Breast epithelium (tissue), 4 donors: ENCODE results near the gene ANKRD55. TPM values are rescaled to one million over a fixed set of nuclear protein-coding genes. Genes with fewer than 3 reads are reported as not detected.
"Not testable (repeated sequence)": the region's sequence is repeated elsewhere in the genome, so short reads cannot be mapped to it uniquely, and the experiment has no call there.

Experiments used
- DNase-seq, 2 donors: peaks; one replicate each; pipeline ENCODE4 v3.0.0-alpha.2; 2019; ENCODE audit warnings: low spot score in 2 of 2
- H3K27ac ChIP-seq, 2 donors: fragments of 200-600 bp; sonication (generic) in 1 of 2; one replicate each; pipeline ENCODE4 v1.5.1; 2016 to 2019; ENCODE audit warnings: mild to moderate bottlenecking in 1 of 2
- H3K27me3 ChIP-seq, 2 donors: fragments of 200-600 bp; sonication (generic) in 1 of 2; one replicate each; pipeline versions ENCODE4 v1.5.1 to v1.6.0; 2017 to 2019; ENCODE audit warnings: control low read depth in 1 of 2, mild to moderate bottlenecking in 1 of 2
- H3K36me3 ChIP-seq: fragments of 200-600 bp; one replicate; pipeline ENCODE4 v1.5.1; 2019
- H3K4me1 ChIP-seq, 2 donors: fragments of 200-600 bp; sonication (generic); one replicate each; pipeline ENCODE4 v1.5.1; 2016 to 2019; ENCODE audit warnings: control low read depth in 1 of 2
- H3K4me3 ChIP-seq, 3 donors: fragments of 200-600 bp; sonication (generic); 1 replicate in 2 of 3; 2 replicates in 1 of 3; pipeline ENCODE4 v1.5.1; 2016 to 2019; ENCODE audit warnings: mild to moderate bottlenecking in 3 of 3, moderate library complexity in 2 of 3
- H3K9me3 ChIP-seq, 2 donors: fragments of 200-600 bp; sonication (generic) in 1 of 2; one replicate each; pipeline ENCODE4 v1.5.1; 2016 to 2019; ENCODE audit warnings: control low read depth in 1 of 2
- POLR2A ChIP-seq: fragments of 450-650 bp; IDR thresholded peaks from one replicate; pipeline ENCODE4 v1.6.1; 2016; ENCODE audit warnings: antibody characterized with exemption, mild to moderate bottlenecking, moderate library complexity
- POLR2AphosphoS5 ChIP-seq, 3 donors: sonication (generic); formaldehyde crosslinking; IDR thresholded peaks; one replicate each; pipeline ENCODE4 v1.6.1; 2017; ENCODE audit warnings: antibody characterized with exemption in 3 of 3
- intact Hi-C: fragments of 100-400 bp; cut with DNase I; formaldehyde crosslinking; loops from one replicate; pipeline ENCODE4 v1.15.1; 2023; ENCODE audit warnings: low total_unique reads
- total RNA-seq, 3 donors: library from RNA; depleted of rRNA; stranded (reverse); fragments of >200 nt; gene quantifications; one replicate each; pipeline ENCODE4 v1.1.0, GENCODE V29; 2016
- TF ChIP-seq, protein P1 (sequence below), 3 donors: fragments of 450-650 bp; IDR thresholded peaks; one replicate each; pipeline ENCODE4 v1.5.1; 2016 to 2017; ENCODE audit warnings: antibody characterized with exemption in 3 of 3, mild to moderate bottlenecking in 3 of 3, moderate library complexity in 3 of 3

The ANKRD55 gene
- total RNA-seq, 3 donors from 2014 or later: 0.32 to 0.33 TPM; not detected in 1

- Histone ChIP-seq H3K9me3 (no peaks in the 10 kb centered on the region), H3K27ac (no peak overlapping the region), H3K27me3 (no peaks in the 10 kb centered on the region), H3K4me3 (no peak overlapping the region), H3K4me1 (no peaks in the 10 kb centered on the region), H3K36me3 (no peaks in the 10 kb centered on the region)
- intact Hi-C loops: no loop called here
- TF ChIP-seq, protein P1, sequence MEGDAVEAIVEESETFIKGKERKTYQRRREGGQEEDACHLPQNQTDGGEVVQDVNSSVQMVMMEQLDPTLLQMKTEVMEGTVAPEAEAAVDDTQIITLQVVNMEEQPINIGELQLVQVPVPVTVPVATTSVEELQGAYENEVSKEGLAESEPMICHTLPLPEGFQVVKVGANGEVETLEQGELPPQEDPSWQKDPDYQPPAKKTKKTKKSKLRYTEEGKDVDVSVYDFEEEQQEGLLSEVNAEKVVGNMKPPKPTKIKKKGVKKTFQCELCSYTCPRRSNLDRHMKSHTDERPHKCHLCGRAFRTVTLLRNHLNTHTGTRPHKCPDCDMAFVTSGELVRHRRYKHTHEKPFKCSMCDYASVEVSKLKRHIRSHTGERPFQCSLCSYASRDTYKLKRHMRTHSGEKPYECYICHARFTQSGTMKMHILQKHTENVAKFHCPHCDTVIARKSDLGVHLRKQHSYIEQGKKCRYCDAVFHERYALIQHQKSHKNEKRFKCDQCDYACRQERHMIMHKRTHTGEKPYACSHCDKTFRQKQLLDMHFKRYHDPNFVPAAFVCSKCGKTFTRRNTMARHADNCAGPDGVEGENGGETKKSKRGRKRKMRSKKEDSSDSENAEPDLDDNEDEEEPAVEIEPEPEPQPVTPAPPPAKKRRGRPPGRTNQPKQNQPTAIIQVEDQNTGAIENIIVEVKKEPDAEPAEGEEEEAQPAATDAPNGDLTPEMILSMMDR (IDR thresholded peaks at IDR 0.05): no peak
- TF ChIP-seq POLR2AphosphoS5 (IDR thresholded peaks at IDR 0.05) (no peak), POLR2A (no peak)
- DNase-seq: no peak
Observed at GRCh38 chr5:56110646-56111403, 122.3 kb downstream of the ANKRD55 start.

DNA sequence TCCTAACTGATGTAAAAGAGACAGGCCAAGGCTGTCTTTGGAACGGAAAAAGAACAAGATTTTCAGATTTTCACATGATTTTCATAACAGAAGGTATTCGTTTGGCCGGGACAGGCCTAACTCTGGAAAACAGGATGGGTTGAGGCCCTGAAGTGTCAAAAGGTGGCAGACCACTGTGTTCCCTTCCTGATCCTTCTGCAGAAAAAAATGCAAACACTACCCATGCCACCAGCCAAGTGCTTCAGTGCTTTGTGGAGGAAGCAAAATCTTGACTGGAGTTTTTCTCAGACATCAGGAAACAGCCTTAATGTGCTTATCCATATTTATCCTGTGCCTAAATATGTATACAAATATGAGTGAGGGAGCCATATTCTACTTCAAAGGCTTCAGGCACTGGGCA, 124.9 kb downstream of the ANKRD55 start:
- no peaks in the 10 kb centered on the region for H3K4me1 ChIP-seq
- no peaks in the 10 kb centered on the region for H3K9me3 ChIP-seq
- intact Hi-C loops: no loop called here
- H3K27me3 ChIP-seq: no peaks in the 10 kb centered on the region
- H3K36me3 ChIP-seq: no peaks in the 10 kb centered on the region
- DNase-seq: no peak
- TF ChIP-seq POLR2A (no peak), POLR2AphosphoS5 (IDR thresholded peaks at IDR 0.05) (no peak)
- TF ChIP-seq, protein P1 (IDR thresholded peaks at IDR 0.05): no peak
- H3K4me3 ChIP-seq: no peak overlapping the region
- no peak overlapping the region for H3K27ac ChIP-seq

- no peak overlapping the region for H3K27ac ChIP-seq
- H3K27me3 ChIP-seq: no peaks in the 10 kb centered on the region
- TF ChIP-seq POLR2AphosphoS5 (IDR thresholded peaks at IDR 0.05) (no peak), POLR2A (no peak)
- TF ChIP-seq, protein P1 (IDR thresholded peaks at IDR 0.05): no peak
- H3K9me3 ChIP-seq: no peaks in the 10 kb centered on the region
- intact Hi-C loops: no loop called here
- H3K4me1 ChIP-seq: no peaks in the 10 kb centered on the region
- DNase-seq: no peak
- no peak overlapping the region for H3K4me3 ChIP-seq
- no peaks in the 10 kb centered on the region for H3K36me3 ChIP-seq
Observed at GRCh38 chr5:56106837-56107236, 126.3 kb downstream of the ANKRD55 start.

DNA sequence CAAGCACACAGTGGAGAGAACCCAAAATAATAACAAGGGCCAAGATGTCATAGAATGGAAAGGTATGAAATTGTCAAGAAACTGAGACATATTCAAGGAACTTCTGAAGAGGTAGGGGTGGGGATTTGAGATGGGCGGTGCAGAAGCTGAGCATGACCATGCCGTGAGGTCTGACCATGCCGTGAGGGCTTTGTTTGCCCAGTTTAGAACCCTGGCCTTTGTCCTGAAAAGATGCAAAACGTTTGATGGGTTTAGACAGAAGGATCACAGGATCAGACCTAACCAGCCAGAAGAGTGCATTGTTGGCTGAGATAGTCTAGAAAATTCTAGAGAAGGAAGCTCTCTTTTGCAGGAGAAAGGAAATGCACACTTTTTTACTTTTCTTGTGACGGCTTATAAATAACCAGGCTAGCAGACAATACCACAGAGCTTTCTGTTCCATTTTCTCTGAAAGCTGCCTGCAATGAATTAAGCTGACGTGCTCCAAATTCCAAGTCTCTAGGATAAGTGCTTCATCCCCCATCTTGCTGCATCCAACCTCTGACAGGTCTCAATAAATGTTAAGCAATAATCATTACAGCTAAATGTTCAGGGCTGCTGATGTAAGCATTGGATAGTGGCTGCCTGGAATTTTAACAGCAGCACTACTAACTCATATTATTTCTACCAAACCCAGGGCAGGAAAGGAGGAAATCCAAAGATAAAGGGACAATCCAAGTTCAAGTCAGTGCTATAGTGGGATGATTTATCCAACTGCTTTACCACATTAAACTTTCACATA, 127.4 kb downstream of the ANKRD55 start:
- Histone ChIP-seq H3K27ac (no peak overlapping the region), H3K4me1 (no peaks in the 10 kb centered on the region), H3K4me3 (no peak overlapping the region), H3K27me3 (no peaks in the 10 kb centered on the region), H3K36me3 (no peaks in the 10 kb centered on the region), H3K9me3 (no peaks in the 10 kb centered on the region)
- intact Hi-C loops: no loop called here
- TF ChIP-seq POLR2A: no peak
- TF ChIP-seq, protein P1 (IDR thresholded peaks at IDR 0.05): no peak
- no peak for TF ChIP-seq POLR2AphosphoS5 (IDR thresholded peaks at IDR 0.05)
- no peak for DNase-seq

- no peak for DNase-seq
- no peaks in the 10 kb centered on the region for H3K9me3 ChIP-seq
- intact Hi-C loops: no loop called here
- H3K27ac ChIP-seq: no peak overlapping the region
- H3K4me3 ChIP-seq: no peak overlapping the region
- TF ChIP-seq POLR2A (no peak), POLR2AphosphoS5 (IDR thresholded peaks at IDR 0.05) (no peak)
- TF ChIP-seq, protein P1 (IDR thresholded peaks at IDR 0.05): no peak
- no peaks in the 10 kb centered on the region for H3K27me3 ChIP-seq
- H3K4me1 ChIP-seq: no peaks in the 10 kb centered on the region
- no peaks in the 10 kb centered on the region for H3K36me3 ChIP-seq
Observed at GRCh38 chr5:56102889-56103288, 130.2 kb downstream of the ANKRD55 start.

- DNase-seq, H3K4me1 ChIP-seq, H3K27me3 ChIP-seq, H3K4me3 ChIP-seq, H3K9me3 ChIP-seq, H3K36me3 ChIP-seq, H3K27ac ChIP-seq, intact Hi-C loops: not testable (repeated sequence)
Observed at GRCh38 chr5:56102207-56102606, 130.9 kb downstream of the ANKRD55 start.
